ENCODE measurements around the gene PLD2. TPM values are rescaled to one million over a fixed set of nuclear protein-coding genes. Genes with fewer than 3 reads are reported as not detected.

Gene PLD2
- total RNA-seq, 4 donors from 2014 or later: 10.2 to 21.3 (median 15.7) TPM

Other genes starting within 250 kb of the PLD2 start
- 1 to 10 TPM in 1 of 4 donors, under 1 TPM in 2, not detected in 1; 0.27 to 5.9 (median 0.47) TPM for gene GGT6, start 246.6 kb upstream of the PLD2 start, total RNA-seq
- gene SMTNL2, start 222.6 kb upstream of the PLD2 start, total RNA-seq: 1 to 10 TPM; 2.0 to 5.2 (median 3.7) TPM
- under 1 TPM in 1 of 4 donors, not detected in 3; 0.12 TPM for gene ALOX15, start 165.5 kb upstream of the PLD2 start, total RNA-seq
- 10 to 100 TPM; 23.7 to 53.4 (median 28.5) TPM for gene PELP1, start 103.0 kb upstream of the PLD2 start, total RNA-seq
- 10 to 100 TPM; 18.7 to 33.6 (median 28.5) TPM for gene ARRB2, start 96.5 kb upstream of the PLD2 start, total RNA-seq
- 10 to 100 TPM; 21.9 to 28.9 (median 22.7) TPM for gene MED11, start 75.7 kb upstream of the PLD2 start, total RNA-seq
- gene ZMYND15, start 67.3 kb upstream of the PLD2 start, total RNA-seq: 1 to 10 TPM in 1 of 4 donors, under 1 TPM in 2, not detected in 1; 0.31 to 1.2 (median 0.67) TPM
- 10 to 100 TPM in 2 of 4 donors, 1 to 10 TPM in 2; 5.3 to 11.6 (median 8.3) TPM for gene CXCL16, start 67.2 kb upstream of the PLD2 start, total RNA-seq
- not detected for gene TM4SF5, start 35.3 kb upstream of the PLD2 start, total RNA-seq
- gene VMO1, start 20.8 kb upstream of the PLD2 start, total RNA-seq: 1 to 10 TPM in 2 of 4 donors, not detected in 2; 1.3 to 3.5 TPM
- not detected for gene GLTPD2, start 18.2 kb upstream of the PLD2 start, total RNA-seq
- 100 to 1,000 TPM; 184 to 242 (median 187) TPM for gene PSMB6, start 11.0 kb upstream of the PLD2 start, total RNA-seq
- gene MINK1, start 26.2 kb downstream of the PLD2 start, total RNA-seq: 10 to 100 TPM; 29.3 to 48.6 (median 46.4) TPM
- under 1 TPM; 0.30 to 0.81 (median 0.68) TPM for gene C17orf107, start 92.4 kb downstream of the PLD2 start, total RNA-seq
- gene CHRNE, start 95.9 kb downstream of the PLD2 start, total RNA-seq: under 1 TPM in 2 of 4 donors, not detected in 2; 0.23 to 0.67 TPM
- gene GP1BA, start 125.1 kb downstream of the PLD2 start, total RNA-seq: under 1 TPM in 1 of 4 donors, not detected in 3; 0.19 TPM
- 10 to 100 TPM; 28.7 to 58.9 (median 46.8) TPM for gene SLC25A11, start 132.9 kb downstream of the PLD2 start, total RNA-seq
- 10 to 100 TPM; 67.3 to 98.8 (median 85.9) TPM for gene RNF167, start 133.1 kb downstream of the PLD2 start, total RNA-seq
- gene PFN1, start 141.4 kb downstream of the PLD2 start, total RNA-seq: 1,000 to 10,000 TPM in 2 of 4 donors, 100 to 1,000 TPM in 2; 920 to 1,441 (median 1,060) TPM
- gene ENO3, start 144.0 kb downstream of the PLD2 start, total RNA-seq: 10 to 100 TPM in 2 of 4 donors, 1 to 10 TPM in 2; 1.5 to 16.2 (median 7.6) TPM
- gene SPAG7, start 160.7 kb downstream of the PLD2 start, total RNA-seq: 10 to 100 TPM; 35.1 to 77.5 (median 55.2) TPM
- gene CAMTA2, start 180.5 kb downstream of the PLD2 start, total RNA-seq: 10 to 100 TPM; 16.7 to 50.0 (median 26.1) TPM
- gene INCA1, start 190.4 kb downstream of the PLD2 start, total RNA-seq: 1 to 10 TPM in 2 of 4 donors, under 1 TPM in 1, not detected in 1; 0.93 to 4.4 (median 3.8) TPM
- 100 to 1,000 TPM; 147 to 302 (median 180) TPM for gene KIF1C, start 190.8 kb downstream of the PLD2 start, total RNA-seq
- gene SLC52A1, start 228.3 kb downstream of the PLD2 start, total RNA-seq: not detected

Data from gastroesophageal sphincter (tissue), 4 donors.